ENCODE data around the gene ANKRD6.

DNA sequence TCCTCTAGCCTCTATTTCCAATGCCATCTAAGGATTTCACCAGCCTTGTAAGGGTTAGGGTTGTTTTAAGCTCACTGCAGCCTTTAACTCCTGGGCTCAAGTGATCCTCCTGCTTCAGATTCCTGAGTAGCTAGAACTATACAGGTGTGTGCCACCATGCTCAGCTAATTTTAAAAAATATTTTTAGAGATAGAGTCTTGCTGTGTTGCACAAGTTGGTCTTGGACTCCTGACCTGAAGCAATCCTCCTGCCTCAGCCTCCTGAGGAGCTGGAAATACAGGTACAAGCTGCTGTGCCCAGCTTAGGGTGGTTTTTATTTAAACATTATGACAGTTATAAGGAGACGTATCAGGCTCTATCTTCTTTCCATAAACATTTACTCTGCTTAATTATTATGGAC is 26.5 kb downstream of the ANKRD6 start:
- no peak for TF ChIP-seq EZH2 (IDR thresholded peaks at IDR 0.05; ENCODE audit: borderline replicate concordance, low read depth, low read length, severe bottlenecking)
- TF ChIP-seq, protein P1, sequence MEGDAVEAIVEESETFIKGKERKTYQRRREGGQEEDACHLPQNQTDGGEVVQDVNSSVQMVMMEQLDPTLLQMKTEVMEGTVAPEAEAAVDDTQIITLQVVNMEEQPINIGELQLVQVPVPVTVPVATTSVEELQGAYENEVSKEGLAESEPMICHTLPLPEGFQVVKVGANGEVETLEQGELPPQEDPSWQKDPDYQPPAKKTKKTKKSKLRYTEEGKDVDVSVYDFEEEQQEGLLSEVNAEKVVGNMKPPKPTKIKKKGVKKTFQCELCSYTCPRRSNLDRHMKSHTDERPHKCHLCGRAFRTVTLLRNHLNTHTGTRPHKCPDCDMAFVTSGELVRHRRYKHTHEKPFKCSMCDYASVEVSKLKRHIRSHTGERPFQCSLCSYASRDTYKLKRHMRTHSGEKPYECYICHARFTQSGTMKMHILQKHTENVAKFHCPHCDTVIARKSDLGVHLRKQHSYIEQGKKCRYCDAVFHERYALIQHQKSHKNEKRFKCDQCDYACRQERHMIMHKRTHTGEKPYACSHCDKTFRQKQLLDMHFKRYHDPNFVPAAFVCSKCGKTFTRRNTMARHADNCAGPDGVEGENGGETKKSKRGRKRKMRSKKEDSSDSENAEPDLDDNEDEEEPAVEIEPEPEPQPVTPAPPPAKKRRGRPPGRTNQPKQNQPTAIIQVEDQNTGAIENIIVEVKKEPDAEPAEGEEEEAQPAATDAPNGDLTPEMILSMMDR (IDR thresholded peaks at IDR 0.05; ENCODE audit: extremely low read depth in 1 of 2, insufficient read depth in 1 of 2, low read depth in 1 of 2, low read length in 2 of 2), result no peak
